ENCODE data around the gene ARHGAP30.

DNA sequence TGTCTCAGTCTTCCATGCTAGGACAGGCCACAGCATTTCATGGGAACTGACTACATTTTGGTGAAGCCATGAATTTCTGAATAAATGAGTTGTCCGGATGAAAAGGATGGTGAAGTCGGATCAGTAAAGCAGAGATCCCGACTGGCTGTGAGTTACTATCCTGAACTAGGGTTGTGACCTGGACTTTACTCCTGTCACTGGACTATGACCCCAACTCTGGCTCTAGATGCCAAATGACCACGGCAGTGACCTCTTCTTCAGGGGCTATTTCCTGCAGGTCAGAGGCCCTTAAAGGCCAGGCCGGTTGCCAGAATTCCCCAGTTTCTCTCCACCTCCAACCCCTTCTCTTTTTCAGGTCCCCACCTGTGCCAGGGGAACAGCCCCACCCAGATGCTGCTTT is 21.4 kb upstream of the ARHGAP30 start:
- no peak for TF ChIP-seq CTCF (IDR thresholded peaks at IDR 0.05)
- TF ChIP-seq POLR2A (IDR thresholded peaks at IDR 0.05): no peak
